Erythroblast (primary cell): ENCODE measurements around the gene KLRK1.
A peak's percentile ranks its signal among the peaks of the same experiment; 100 is the strongest.
"Not testable (repeated sequence)": the region's sequence is repeated elsewhere in the genome, so short reads cannot be mapped to it uniquely, and the experiment has no call there.

ENCODE experiments used
- DNase-seq, 2 experiments: peaks; one replicate each; lab custom pipeline; 2025; lab: John Stamatoyannopoulos, UW
- GATA1 ChIP-seq: IDR thresholded peaks from 2 replicates; pipeline ENCODE4 v1.6.1; 2011; ENCODE audit warnings: low read depth, mild to moderate bottlenecking, control low read depth, low read length, moderate library complexity
- POLR2A ChIP-seq: IDR thresholded peaks from 2 replicates; pipeline ENCODE4 v1.6.1; 2011; ENCODE audit warnings: mild to moderate bottlenecking, low read length

KLRK1 gene

DNA sequence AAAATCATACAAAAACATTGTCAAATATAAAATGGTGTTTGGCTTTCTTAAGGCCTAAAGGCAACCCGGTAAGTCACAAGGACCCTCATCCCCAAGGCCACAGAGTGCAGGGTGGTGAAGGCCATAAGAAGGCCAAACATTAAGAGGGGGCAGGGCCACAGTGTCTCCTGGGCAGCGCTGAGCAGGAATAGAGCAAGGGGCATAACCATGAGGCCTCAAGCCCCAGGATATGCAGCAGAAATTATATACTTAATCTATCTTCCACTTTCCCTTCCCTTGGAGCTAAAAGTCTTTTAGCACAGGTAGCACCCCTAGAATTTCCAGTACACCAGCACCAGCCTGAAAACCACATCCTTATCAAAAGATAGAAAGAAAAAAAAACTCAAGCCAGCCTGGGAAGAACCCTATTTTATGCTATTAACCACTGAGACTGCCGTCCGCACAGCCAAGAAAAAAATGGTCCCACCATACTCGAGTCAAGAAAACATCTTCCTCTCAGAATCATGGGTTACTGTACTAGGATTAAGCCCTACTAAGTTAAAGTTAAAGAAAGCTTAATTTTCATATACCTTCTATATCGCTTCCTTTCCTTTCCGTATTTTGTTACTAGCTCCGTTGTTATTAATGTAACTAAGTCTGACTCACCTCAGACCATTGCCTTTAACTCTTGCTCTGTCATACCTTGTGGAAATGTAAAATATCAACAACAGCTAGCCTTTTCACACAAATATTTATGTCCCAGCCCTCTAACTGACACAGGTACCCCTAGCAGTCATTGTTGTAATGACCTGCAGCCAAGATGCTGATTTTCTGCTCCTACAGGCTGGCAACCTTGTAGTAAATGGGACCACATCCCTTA, 20.1 kb downstream of the KLRK1 start:
- DNase-seq = no peak
- TF ChIP-seq GATA1 = no peak
- no peak for TF ChIP-seq POLR2A

DNA sequence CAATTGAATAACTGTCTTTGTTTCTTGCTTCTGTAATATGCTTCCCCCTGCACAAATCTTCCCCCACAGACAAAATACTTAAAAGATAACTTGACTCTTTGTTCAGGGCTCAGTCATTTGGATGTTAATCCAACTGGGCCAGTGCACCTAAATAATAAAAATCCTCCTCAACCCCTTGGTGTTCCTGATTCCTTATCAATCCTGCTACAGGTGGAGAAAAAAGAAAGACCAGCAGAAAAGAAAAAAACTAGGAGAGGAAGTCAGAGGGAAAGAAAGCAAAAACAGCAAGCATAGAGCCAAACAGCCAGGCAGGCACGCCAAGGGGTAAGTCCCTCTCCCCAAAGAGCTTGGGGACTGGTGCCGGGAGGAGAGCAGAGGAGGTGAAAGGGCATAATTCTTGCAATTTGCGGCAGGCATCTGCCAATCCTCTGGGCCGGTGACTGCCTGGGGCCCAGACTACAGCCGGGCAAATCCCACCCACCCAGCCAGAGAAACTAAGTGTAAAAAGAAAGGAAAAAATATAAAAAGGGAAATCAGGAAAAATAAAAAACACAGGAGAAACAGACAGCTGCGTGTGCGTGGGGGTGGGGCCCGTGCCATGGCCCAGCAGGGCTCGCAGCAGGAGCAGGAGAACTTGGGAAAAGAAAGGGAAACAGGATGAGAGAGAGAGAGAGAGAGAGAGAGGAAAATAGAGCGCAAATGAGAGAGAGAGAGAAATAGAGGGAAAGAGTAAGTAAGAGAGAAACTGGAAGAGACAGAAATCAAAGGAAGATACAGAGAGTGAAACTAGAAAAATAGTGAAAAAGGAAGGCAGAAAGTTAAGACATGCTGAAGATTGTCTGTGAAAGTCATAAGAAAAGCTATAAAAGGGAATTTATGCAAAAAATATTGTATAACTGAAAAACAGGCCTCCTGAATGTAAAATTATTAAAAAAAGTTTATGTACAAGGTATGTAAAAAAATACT, 21.4 kb downstream of the KLRK1 start:
- no peak for DNase-seq
- TF ChIP-seq POLR2A (no peak), GATA1 (no peak)

DNA sequence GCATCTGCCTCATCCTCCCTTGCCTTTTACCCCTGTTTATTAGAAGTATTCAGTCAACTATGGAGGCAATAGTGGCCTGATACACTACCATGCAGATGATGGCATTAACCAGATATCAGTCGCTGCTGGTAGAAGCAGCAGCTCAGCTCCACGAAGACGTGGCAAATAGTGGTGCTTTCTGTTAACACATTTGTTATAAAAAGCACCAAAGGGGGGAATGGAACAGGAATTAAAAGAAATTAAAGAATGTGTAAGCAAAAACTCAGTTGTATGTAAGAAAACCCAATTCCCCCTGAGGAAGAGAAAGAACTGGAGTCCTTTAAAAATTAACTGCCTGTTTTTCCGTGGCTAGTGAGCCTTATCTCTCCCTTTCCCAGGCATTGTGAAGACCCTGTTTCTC, 22.1 kb downstream of the KLRK1 start:
- not testable (repeated sequence) for DNase-seq

DNA sequence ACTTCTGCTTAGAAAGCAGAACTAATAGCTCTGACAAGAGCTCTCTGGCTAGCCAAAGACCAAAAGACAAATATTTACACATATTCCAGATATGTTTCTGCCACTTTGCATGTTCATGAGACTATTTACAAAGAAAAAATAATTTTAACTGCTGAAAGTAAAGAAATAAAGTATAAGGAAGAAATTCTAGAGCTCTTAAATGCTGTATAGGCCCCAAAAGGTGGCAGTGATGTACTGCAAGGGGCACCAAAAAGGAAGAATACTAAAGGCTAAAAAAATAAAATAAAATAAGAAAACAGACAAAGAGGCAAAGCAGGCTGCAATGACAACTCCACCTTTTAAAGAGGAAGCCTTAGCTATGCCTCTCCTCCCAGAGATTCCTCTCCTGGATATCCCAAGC, 23.0 kb downstream of the KLRK1 start:
- no peak for TF ChIP-seq GATA1
- no peak for TF ChIP-seq POLR2A
- DNase-seq = peak; percentile 5 to 29

DNA sequence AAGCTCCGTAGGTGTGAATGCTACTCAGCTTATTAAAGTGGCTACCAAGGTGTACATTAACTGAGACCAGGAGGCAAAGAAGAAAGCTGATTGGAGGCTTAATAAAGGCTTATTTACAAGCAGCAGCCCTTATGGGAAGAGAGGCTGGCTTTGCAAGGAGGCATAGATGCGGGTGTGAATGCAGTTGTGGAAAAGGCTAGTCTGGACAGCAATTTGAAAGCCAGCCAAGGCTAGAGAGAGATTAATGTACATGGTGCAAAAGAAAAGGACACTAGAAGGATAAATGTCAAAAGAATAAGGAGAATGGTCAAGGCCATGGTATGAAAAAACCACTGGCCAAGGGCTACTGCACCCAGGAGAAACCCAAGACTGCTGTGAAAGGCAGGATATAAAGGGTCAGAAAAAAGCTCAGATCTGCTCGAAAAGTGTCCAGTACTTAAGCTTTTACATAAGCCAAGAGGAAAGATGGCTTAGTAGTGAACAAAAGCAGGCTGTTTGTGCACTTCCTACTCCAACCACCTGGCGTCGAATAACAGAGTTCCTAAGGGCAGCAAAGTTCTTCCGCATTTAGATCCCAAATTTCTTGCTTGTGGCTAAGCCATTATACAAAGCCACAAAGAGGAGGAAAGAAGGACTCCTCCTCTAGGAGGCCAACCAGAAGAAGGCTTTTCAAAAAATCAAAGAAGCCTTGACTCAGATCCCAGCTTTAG, 24.0 kb downstream of the KLRK1 start:
- TF ChIP-seq POLR2A (no peak), GATA1 (no peak)
- DNase-seq = peak in 1 of 2 experiments; percentile 27

DNA sequence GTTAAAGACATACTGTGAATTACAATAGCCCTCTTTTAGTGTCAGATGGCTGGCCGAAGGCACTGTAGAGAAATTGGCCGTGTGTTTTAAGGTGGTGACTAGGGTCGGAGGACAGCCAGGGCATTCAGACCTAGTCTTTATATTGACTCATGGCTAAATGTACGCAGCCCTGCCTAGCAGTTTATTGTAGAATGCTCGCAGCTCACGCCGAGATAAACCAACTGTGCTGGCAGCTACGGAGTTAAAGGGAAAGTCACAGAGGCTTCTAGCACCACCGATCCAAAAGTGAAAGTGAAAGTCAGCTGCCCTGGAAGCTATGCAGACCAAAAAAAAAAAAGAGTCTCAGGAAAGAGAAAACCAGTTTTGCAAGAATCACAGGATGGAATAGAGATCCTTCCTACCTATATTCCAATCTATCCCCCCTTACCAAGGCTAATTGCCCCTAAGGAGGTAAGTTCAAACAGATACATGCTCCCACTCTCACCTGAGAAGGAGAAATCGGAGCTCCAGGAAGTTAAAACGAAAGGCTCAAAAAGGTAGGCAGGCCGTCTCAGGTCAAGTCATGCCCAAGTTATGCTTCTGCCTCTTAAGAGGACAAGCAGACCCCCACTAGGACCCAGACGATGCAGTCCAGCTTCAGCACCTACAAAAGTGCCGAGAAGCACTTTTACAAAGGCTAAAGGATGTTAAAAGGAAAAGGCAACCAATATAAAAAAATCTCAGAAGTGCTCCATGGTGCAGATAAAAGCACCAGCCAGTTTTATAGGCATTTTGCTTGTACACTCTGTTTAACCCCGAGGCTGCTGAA, 24.8 kb downstream of the KLRK1 start:
- DNase-seq = peak; percentile 86 to 87
- no peak for TF ChIP-seq GATA1
- peak; percentile 69 for TF ChIP-seq POLR2A

DNA sequence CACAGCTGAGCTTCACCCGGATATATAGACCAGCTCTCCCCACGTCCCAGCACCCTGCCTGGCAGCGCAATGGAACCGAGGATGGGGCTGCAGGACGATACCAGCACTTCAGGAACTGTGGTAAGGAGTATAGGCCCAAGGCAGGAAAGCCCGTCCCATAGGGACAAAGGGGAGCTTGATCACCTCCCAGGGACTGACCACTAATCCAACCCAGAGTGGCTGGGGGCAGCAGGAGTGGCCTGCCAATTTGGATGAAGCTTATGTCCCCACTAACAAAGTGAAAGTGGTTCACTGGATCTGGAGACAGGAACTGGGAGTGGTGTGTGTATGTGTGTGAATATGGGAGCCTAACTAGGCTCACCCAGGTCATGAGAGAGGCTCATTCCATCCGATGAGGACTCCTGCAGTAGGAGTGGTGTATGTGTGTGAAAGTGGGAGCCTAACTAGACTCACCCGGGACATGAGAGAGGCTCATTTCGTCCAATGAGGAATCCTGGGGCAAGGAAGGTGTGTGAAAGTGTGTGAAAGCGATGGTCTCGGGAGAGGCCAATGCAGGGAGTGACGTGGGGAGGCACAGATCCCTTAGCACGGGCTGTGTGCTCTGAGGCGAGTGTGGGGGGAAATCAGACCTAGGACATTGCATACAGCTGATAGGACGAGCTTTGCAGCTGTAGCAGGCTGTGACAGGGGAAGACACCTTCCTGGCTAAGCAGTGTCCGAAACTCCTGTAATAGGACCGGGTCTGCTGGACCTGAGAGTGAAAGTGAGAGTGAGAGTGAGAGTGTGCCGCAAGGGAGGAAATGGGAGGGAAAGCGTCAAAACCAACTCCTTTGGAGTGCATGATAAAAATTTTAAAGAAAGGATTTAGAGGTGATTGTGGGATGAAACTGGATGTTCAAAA, 25.7 kb downstream of the KLRK1 start:
- TF ChIP-seq GATA1 = no peak
- TF ChIP-seq POLR2A = no peak
- peak; percentile 69 to 73 for DNase-seq

DNA sequence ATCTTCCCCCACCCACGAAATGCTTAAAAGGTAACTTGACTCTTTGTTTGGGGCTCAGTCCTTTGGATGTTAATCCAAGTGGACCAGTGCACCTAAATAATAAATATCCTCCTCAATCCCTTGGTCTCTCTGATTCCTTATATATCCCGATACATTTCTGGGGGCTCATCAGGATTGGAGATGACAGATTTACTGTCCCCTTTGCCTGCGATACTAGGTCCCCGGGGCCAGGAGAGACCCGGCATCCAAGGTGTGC, 26.3 kb downstream of the KLRK1 start:
- DNase-seq = no peak

DNA sequence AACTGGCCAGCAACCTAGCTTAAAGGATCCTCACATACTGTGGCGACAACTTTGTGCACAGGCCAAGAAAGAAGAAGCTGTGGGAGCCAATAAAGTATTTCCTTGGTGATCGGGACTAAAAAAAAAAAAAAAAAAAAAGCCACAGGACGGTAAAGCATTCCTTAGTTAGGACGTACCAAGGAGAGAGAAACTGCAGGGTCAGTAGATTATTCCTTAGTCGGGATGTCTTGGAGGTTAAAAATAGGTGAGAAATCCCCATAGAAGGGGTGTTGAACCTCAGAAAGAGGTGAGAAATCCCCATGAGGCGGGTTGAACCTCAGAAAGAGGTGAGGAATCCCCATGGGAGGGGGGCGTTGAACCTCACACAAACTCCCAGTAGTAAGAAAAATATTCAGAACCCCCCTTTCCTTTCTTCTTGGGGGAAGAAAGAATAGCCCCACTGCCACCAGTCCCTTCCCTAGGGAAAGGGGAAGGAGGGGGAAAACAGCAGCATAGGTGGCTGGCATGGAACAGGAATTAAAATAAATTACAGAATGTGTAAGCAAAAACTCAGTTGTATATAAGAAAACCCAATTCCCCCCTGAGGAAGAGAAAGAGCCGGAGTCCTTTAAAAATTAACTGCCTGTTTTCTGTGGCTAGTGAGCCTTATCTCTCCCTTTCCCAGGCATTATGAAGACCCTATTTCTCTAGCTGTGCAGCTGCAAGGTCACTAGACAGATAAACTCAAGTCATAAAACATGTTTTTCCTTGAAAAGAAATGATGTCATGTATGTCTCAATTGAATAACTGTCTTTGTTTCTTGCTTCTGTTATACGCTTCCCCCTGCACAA, 26.8 kb downstream of the KLRK1 start:
- peak; percentile 51 to 72 for DNase-seq
- TF ChIP-seq GATA1 (no peak), POLR2A (no peak)

More for the DNA sequence above, 26.3 kb downstream of the KLRK1 start:
- no peak for TF ChIP-seq POLR2A
- TF ChIP-seq GATA1 = no peak

DNA sequence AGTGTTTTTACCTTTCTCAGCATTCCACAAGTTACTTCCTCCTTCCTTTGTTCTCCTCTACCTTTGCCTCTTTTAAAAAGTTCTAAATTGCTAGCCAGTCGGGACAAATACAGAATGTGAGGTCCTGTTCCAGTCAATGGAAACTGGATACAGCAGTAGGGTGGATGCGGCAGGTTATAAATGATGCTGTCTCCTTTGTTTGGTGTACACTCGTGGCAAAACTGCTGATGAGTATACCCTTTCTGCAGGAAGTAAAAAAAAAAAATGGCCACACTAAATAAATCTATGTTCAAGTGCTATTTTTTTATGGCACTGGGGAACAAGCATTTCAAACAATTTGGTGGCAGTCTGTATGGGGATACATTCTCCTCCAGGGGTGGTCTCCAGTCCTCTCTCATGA, 27.5 kb downstream of the KLRK1 start:
- no peak for DNase-seq
- TF ChIP-seq GATA1 (no peak), POLR2A (no peak)

DNA sequence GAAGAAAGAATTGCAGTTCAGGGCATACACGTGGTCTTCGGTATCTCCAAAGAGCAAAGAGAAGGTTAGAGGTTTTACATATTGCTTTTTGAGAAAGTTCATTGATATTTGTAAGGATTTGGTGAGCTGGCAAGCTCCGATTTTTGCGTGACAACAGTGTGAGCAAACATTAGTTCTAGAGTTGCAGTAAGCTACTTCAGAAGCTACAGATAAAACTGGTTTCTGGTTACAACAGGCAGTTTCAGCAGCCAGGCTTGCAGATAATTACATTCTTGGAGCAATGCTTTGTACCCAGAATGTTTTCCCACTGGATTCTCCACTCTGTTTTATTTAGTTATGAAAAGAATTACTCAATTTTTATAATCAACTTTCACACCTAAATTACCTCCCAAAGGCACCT, 28.2 kb downstream of the KLRK1 start:
- no peak for TF ChIP-seq GATA1
- TF ChIP-seq POLR2A = no peak
- DNase-seq = no peak
